ENCODE measurements around the gene FTO.
A peak's percentile ranks its signal among the peaks of the same experiment; 100 is the strongest.

The FTO gene

GRCh38 chr16:53781023-53781605 lies 77.2 kb downstream of the FTO start:
- no peak for DNase-seq

- DNase-seq, result no peak
Observed at GRCh38 chr16:53782148-53782547, 78.2 kb downstream of the FTO start.

- no peak for DNase-seq
Observed at GRCh38 chr16:53784291-53784690, 80.3 kb downstream of the FTO start.

- DNase-seq, result no peak
Observed at GRCh38 chr16:53785044-53785443, 81.1 kb downstream of the FTO start.

GRCh38 chr16:53785916-53786315 lies 82.0 kb downstream of the FTO start:
- DNase-seq, result no peak

- no peak for DNase-seq
Observed at GRCh38 chr16:53787423-53787822, 83.5 kb downstream of the FTO start.

GRCh38 chr16:53789137-53789536 lies 85.2 kb downstream of the FTO start:
- DNase-seq, result no peak

GRCh38 chr16:53792161-53792951 lies 88.4 kb downstream of the FTO start:
- no peak for DNase-seq

GRCh38 chr16:53803451-53803850 lies 99.5 kb downstream of the FTO start:
- DNase-seq, result no peak

- DNase-seq, result no peak
Observed at GRCh38 chr16:53803998-53804397, 100.0 kb downstream of the FTO start.

GRCh38 chr16:53804467-53804866 lies 100.5 kb downstream of the FTO start:
- DNase-seq, result no peak

GRCh38 chr16:53805113-53805512 lies 101.2 kb downstream of the FTO start:
- no peak for DNase-seq

- DNase-seq, result peak in 2 of 51 donors; percentile 12 to 20
Observed at GRCh38 chr16:53805752-53806151, 101.8 kb downstream of the FTO start.

GRCh38 chr16:53809088-53809932 lies 105.4 kb downstream of the FTO start:
- peak in 1 of 51 donors; percentile 14 for DNase-seq

- DNase-seq, result no peak
Observed at GRCh38 chr16:53812914-53813313, 109.0 kb downstream of the FTO start.

- DNase-seq, result no peak
Observed at GRCh38 chr16:53814801-53815200, 110.8 kb downstream of the FTO start.

GRCh38 chr16:53816211-53816836 lies 112.4 kb downstream of the FTO start:
- DNase-seq, result no peak

- DNase-seq, result no peak
Observed at GRCh38 chr16:53817117-53817755, 113.3 kb downstream of the FTO start.

GRCh38 chr16:53817812-53818550 lies 114.0 kb downstream of the FTO start:
- DNase-seq, result no peak

GRCh38 chr16:53821487-53821886 lies 117.5 kb downstream of the FTO start:
- no peak for DNase-seq

Measured in hypothalamus (tissue), 51 donors.